Left lobe of liver (tissue), 2 donors: ENCODE results near the gene SEC14L6. TPM values are rescaled to one million over a fixed set of nuclear protein-coding genes. Genes with fewer than 3 reads are reported as not detected.
A peak's percentile ranks its signal among the peaks of the same experiment; 100 is the strongest.
"Not testable (repeated sequence)": the region's sequence is repeated elsewhere in the genome, so short reads cannot be mapped to it uniquely, and the experiment has no call there.

Source experiments
- ATAC-seq: fragments of 200-7000 bp; cut with Tn5 transposase; one replicate; pipeline ENCODE4 v1.9.1; 2020; ENCODE audit warnings: mild to moderate bottlenecking, moderate library complexity
- DNase-seq: peaks from one replicate; pipeline ENCODE4 v3.0.0-alpha.2; 2020; ENCODE audit warnings: low spot score
- total RNA-seq: library from RNA; stranded (reverse); gene quantifications from one replicate; pipeline ENCODE4 v1.2.1, GENCODE V29; 2021
- donor health status: DM: no; HTN: no; CAD: no; lungs with moderate emphysema.
- donor health status: DM: no; HTN: yes; CAD: no.

Gene SEC14L6
- 0.08 TPM for total RNA-seq

DNA sequence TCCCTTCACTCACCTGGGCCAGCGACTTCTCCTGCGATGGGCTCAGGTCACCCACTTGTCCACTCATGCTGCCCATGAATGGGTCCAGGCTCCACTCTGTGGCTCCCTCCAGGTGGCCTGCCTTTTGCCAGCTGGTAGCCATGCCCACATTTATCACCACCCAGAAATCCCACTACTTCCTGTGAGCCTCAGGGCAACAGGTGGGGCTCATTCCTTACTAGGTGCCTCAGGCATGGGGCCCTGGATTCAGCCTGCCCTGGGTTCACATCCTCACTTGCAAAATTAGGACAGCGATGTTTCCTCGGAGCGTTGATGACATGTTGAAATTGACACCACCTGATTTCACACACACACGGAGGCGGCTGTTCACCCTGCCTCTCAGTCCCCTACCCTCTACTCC lies at the start of gene SEC14L6:
TSS of gene SEC14L6 (minus strand) at position 126 of the 400 bp plus-strand sequence. CDS start at position 67, 59 bp downstream.
- no peak for ATAC-seq

DNA sequence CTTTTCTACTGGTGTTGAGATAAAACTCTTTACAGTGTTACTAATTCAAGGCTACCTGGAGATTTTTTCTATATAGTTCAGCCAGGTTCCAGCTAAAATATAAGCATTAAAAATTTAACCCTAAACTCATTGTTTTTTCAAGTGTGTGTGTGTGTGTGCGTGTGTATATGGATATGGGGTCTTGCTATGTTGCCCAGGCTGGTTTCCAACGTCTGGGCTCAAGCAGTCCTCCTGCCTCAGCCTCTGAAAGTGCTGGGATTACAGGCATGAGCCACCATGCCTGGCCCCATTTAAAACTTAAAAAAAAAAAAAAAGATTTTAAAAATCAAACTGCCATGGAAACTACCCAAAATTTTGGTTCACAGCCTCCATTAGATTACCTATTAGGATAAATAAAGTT lies 49.7 kb upstream of the SEC14L6 start:
- no peak for ATAC-seq
- DNase-seq: no peak

More for the DNA sequence above, at the start of gene SEC14L6:
- no peak for DNase-seq

DNA sequence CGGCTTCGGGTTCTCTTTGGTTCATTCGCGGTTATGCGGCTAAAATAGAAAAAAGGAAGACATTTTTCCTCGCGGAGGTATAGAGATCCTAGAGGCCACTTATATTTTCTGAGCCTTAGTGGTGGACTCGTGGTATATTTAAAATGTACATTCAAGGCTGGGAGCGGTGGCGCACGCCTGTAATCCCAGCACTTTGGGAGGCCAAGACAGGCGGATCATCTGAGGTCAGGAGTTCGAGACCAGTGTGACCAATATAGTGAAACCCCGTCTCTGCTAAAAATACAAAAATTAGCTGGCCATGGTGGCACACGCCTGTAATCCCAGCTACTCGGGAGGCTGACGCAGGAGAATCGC lies 45.8 kb upstream of the SEC14L6 start:
- not testable (repeated sequence) for ATAC-seq, DNase-seq

- ATAC-seq (peak; percentile 98), DNase-seq (peak; percentile 95)
These were observed 45.2 kb upstream of the SEC14L6 start, which contains the start of gene PES1 for GRCh38 chr22:30591588-30592359. Gene PES1, minus strand, starts transcription at chr22:30591910. Its CDS starts 77 bp downstream, at chr22:30591833.

- DNase-seq (no peak), ATAC-seq (no peak)
These were observed 44.6 kb upstream of the SEC14L6 start for GRCh38 chr22:30591191-30591587.

DNA sequence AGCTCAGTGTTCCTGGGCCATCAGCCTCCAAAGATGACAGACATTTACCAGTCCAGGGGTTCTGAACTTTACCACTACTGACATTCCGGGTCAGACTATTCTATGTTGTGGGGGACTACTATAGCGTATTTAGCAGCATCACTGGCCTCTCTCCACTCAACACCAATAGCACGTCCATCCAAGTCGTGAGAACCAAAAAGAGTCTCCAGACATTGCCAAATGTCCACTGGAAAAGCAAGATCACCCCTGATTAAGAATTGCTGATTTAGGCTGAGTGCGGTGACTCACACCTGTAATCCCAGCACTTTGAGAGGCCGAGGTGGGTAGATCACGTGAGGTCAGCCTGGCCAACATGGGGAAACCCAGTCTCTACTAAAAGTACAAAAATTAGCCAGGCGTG lies 39.9 kb upstream of the SEC14L6 start:
- DNase-seq (no peak), ATAC-seq (no peak)

GRCh38 chr22:30584441-30584840 lies 37.9 kb upstream of the SEC14L6 start:
- ATAC-seq: no peak
- no peak for DNase-seq

DNA sequence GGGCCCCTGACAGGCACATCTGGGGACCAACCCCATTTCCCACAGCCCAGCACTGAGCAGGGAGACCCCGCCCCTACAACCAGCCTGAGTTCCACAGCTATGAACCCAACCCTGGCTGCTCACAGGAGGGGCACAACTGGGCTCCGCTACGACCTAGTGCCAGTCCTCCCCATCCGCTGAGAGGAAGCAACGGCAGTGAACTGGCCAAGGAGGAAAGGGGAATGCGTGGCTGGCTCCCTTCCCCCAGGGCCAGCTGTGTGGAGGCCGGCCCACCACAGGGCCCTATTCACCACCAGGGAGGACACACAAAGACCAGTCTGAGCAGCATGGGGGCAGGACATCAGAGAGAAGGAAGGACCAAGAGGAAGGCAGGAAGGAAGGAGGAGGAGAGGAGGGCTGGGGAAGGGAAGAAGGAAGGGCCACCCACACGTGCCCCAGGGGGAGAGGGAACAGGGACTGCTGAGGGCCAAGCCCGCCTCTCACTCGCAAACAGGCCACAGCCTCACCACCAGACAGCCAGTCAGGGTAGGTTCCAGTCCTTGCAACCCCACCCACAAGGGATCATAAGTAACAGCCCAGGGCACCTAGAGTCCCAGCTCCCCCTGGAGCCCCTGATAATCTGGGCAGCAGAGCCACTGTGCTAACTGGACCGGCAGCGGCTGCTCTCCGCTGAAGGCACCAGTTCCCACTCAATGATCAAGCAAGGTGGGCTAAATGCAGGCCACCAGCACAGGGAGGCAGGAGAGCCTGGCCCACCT lies 36.4 kb upstream of the SEC14L6 start:
- ATAC-seq: no peak

GRCh38 chr22:30582051-30582450 lies 35.5 kb upstream of the SEC14L6 start:
- DNase-seq (no peak), ATAC-seq (no peak)

More for the DNA sequence above, 36.4 kb upstream of the SEC14L6 start:
- DNase-seq: no peak

- DNase-seq (no peak), ATAC-seq (no peak)
These were observed 34.4 kb upstream of the SEC14L6 start for GRCh38 chr22:30580896-30581295.

DNA sequence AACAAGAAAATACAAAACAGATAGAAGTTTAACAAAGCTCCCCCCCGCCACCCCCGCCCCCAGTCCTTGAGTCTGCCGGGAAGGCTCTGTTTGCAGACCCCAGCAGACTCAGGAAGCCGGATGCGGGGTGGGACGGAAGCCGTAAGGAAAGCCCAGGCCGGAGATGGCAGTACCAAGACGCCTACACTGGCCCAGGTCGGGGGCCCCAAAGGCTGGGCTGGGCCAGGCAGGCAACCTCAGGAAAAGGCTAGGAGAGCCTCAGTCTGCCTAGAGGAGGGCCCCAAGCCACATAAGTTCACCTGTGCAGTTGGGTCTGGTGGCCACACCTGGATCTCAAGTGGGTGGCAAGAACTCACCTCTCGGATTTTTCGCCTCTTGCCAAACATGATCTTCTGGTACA lies 31.9 kb upstream of the SEC14L6 start:
- no peak for ATAC-seq
- no peak for DNase-seq

DNA sequence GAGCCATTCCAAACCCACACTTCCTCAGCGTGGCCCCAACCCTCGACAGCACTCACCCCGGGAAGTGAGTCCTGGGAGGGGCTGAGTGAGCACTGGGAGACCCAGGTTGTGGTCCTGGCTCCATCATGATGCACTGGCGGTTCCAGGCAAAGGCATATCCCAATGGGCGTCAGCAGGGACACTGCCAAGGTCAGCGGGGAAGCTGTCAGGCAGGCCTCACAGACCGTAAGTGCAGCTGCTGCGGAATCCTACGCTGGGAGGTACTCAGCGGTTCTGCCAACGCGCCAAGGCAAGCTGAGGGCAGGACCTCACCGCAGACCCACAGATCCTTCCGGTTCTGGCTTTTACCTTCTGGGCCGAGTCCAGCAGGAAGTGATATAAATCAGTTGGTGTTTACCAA lies 29.3 kb upstream of the SEC14L6 start:
- ATAC-seq: no peak
- no peak for DNase-seq

DNA sequence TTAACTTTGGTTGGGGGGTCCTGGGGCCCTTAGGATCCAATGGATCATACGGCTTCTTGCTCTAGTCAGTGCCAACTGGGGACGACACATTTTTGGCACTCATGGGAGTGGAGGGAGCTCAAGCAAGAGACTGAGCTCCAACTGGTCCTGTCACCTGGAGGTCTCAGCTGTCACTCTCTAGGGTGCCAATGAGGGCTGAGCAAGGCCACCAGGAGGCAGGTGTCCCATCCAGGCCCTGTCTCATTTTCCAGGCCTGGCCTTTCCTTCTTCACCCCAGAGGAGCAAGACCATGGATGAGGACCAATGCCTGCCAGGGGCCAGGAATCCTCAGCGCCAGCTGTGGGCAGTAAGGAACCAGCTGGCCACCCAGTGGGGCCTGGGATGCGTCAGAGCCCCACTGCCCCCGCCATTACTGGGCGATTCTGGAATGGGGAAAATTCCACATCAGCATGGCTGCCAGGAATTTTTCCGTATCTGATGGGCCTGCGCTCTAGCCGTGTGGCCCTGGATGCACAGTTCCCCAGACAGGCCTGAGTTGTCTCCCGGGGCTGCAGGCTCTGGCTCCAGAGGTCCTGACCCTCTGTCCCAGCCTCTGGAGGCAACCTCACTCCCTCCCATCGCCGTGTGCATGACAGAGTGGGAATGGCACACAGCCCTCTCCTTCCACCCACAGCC lies 28.6 kb upstream of the SEC14L6 start:
- no peak for DNase-seq

GRCh38 chr22:30574095-30574981 lies 27.8 kb upstream of the SEC14L6 start, which contains the start of gene GAL3ST1:
Gene GAL3ST1, minus strand, starts transcription at chr22:30574665. Its CDS starts 17,273 bp downstream, at chr22:30557392.
- DNase-seq (peak; percentile 59), ATAC-seq (peak; percentile 87)

More for the DNA sequence above, 28.6 kb upstream of the SEC14L6 start:
- peak; percentile 3 for ATAC-seq

- DNase-seq (no peak), ATAC-seq (peak; percentile 20)
These were observed 27.1 kb upstream of the SEC14L6 start for GRCh38 chr22:30573594-30574094.

DNA sequence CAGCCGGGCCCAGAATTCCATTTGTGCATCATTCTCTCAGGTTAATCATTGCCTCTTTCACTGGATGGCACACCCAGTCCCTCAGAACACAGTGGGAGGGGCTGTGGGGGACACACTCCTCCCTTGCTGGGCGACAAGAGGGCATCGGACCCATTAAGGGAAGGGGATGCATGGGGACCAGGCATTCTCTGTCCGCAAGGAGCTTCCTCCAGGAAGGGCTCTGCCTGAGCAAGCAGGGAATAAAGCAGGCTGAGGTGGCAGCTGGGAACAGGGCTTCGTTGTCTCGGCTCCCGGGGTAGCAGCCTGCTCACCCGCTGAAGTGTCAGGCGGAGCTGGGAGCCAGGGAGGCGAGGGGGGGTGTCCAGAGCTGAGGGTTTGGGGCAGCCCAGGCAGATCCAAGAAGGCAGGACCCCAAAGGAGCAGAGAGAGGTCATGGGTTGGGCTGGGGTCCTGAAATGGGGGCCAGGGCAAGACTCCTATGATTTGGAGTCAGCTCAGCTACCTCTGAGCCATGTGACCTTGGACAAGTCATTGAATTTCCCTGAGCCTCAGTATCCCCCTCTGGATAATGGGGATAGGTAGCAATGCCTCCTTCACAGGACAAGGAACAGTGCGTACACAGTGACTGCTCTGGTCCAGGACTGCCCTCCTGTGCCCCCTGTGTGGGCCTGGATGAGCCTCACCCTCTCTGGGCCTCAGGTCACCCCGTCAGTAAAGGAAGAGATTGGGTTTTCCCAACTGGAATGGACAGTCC lies 26.5 kb upstream of the SEC14L6 start:
- ATAC-seq (peak; percentile 57), DNase-seq (no peak)

DNA sequence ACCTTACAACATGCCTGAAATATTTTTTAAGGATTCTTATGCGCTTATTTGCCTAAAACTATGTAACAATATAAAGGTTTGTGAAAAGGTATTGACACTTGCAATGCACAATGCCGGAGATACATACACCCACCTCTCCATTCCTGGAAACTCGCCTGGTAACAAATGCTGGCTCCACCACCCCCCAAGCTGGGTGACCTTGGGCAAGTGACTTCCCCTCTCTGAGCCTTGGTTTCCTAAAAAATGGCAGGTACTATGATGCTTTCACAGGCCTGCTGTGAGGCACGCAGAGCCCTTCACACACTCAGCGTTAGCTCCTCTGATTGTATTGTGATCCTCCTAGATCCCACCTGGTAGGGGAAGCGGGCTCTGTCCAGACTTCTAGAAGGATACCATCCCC lies 25.7 kb upstream of the SEC14L6 start:
- DNase-seq: no peak
- no peak for ATAC-seq

- DNase-seq (no peak), ATAC-seq (no peak)
These were observed 23.2 kb upstream of the SEC14L6 start for GRCh38 chr22:30569674-30570202.

GRCh38 chr22:30568137-30568805 lies 21.7 kb upstream of the SEC14L6 start:
- no peak for DNase-seq
- ATAC-seq: no peak
